H1 (cell line): ENCODE data around the gene CMPK2. TPM values are rescaled to one million over a fixed set of nuclear protein-coding genes. Genes with fewer than 3 reads are reported as not detected.

Experiments used
- CTCF ChIA-PET: fragments of 300-600 bp; sonication (Branson Sonifier 250); formaldehyde crosslinking; loops from one replicate; lab custom pipeline; 2021; ENCODE audit not compliant: partially characterized antibody; lab: Charles Lee
- POLR2A ChIA-PET: fragments of 300-600 bp; sonication (Branson Sonifier 250); formaldehyde crosslinking; loops from one replicate; lab custom pipeline; 2021; ENCODE audit warnings: inconsistent platforms; ENCODE audit not compliant: partially characterized antibody; lab: Charles Lee
- DNase-seq, 2 experiments: peaks; one replicate each; pipeline versions ENCODE4 v3.0.0 to v3.0.0-alpha.2; 2010 to 2022; ENCODE audit warnings: low spot score in 2 of 2, low read depth in 1 of 2, mixed read lengths in 1 of 2
- FAIRE-seq: peaks from 2 replicates; lab custom pipeline; 2011; peaks lifted over from hg19 to GRCh38; lab: Jason Lieb, UNC
- H2AFZ ChIP-seq: 2 replicates; pipeline ENCODE4 v1.8.1; 2012; ENCODE audit warnings: low read length, inconsistent platforms
- H2AK5ac ChIP-seq: 2 replicates; pipeline ENCODE4 v1.6.1; 2013; ENCODE audit warnings: low read depth, low read length
- H2BK120ac ChIP-seq: replicated peaks from 2 replicates; pipeline ENCODE3; 2013; ENCODE audit warnings: low read depth, low read length, inconsistent platforms
- H2BK12ac ChIP-seq: 2 replicates; pipeline ENCODE4 v1.6.1; 2013; ENCODE audit warnings: low read depth, low read length
- H2BK15ac ChIP-seq: 2 replicates; pipeline ENCODE4 v1.6.1; 2013; ENCODE audit warnings: low read length
- H2BK20ac ChIP-seq: 2 replicates; pipeline ENCODE4 v1.6.1; 2013; ENCODE audit warnings: low read length
- H2BK5ac ChIP-seq: 2 replicates; pipeline ENCODE4 v1.6.1; 2013; ENCODE audit warnings: low read depth, low read length
- H3K14ac ChIP-seq: 2 replicates; pipeline ENCODE4 v1.6.1; 2013; ENCODE audit warnings: inconsistent platforms; ENCODE audit not compliant: insufficient read length
- H3K18ac ChIP-seq: 2 replicates; pipeline ENCODE4 v1.6.1; 2013; ENCODE audit warnings: low read length; ENCODE audit errors: extremely low read depth
- H3K23ac ChIP-seq: 2 replicates; pipeline ENCODE4 v1.6.1; 2013; ENCODE audit warnings: inconsistent platforms; ENCODE audit not compliant: insufficient read length
- H3K23me2 ChIP-seq: 2 replicates; pipeline ENCODE4 v1.6.1; 2013; ENCODE audit warnings: low read depth, low read length
- H3K27ac ChIP-seq: 2 replicates; pipeline ENCODE4 v1.6.1; 2011; ENCODE audit warnings: low read depth, low read length, inconsistent platforms
- H3K27me3 ChIP-seq, 4 experiments: replicated peaks in 1 of 4; 1 replicate in 1 of 4; 2 replicates in 3 of 4; pipeline versions ENCODE4 v1.6.1 to v1.8.1; 2011 to 2013; ENCODE audit warnings: low read length in 3 of 4, mild to moderate bottlenecking in 3 of 4, inconsistent platforms in 2 of 4, mixed read lengths in 2 of 4, moderate library complexity in 1 of 4; ENCODE audit not compliant: control insufficient read depth in 3 of 4, insufficient read depth in 3 of 4; ENCODE audit errors: extremely low read depth in 1 of 4
- H3K36me3 ChIP-seq, 4 experiments: 2 replicates each; pipeline versions ENCODE4 v1.6.1 to v1.8.1; 2011 to 2013; ENCODE audit warnings: mild to moderate bottlenecking in 4 of 4, low read length in 3 of 4, moderate library complexity in 2 of 4, control low read depth in 1 of 4, inconsistent platforms in 1 of 4; ENCODE audit not compliant: insufficient read depth in 4 of 4, control insufficient read depth in 2 of 4
- H3K4ac ChIP-seq: replicated peaks from 2 replicates; pipeline ENCODE3; 2013; ENCODE audit warnings: low read length, low read depth, mixed read lengths, inconsistent platforms; ENCODE audit not compliant: insufficient read length
- H3K4me1 ChIP-seq, 4 experiments: replicated peaks in 1 of 4; 1 replicate in 1 of 4; 2 replicates in 3 of 4; pipeline versions ENCODE4 v1.6.1 to v1.8.1; 2011 to 2013; ENCODE audit warnings: low read length in 3 of 4, inconsistent platforms in 2 of 4, mixed read lengths in 1 of 4; ENCODE audit not compliant: insufficient read depth in 4 of 4, control insufficient read depth in 3 of 4
- H3K4me2 ChIP-seq, 2 experiments: 2 replicates each; pipeline versions ENCODE4 v1.6.1 to v1.8.1; 2011 to 2013; ENCODE audit warnings: low read depth in 2 of 2, low read length in 2 of 2, control low read depth in 1 of 2, inconsistent platforms in 1 of 2, mild to moderate bottlenecking in 1 of 2; ENCODE audit not compliant: insufficient read depth in 1 of 2
- H3K4me3 ChIP-seq, 4 experiments: fragments of 200-600, 300-600 bp in 1 of 4; sonication (generic), shearing (Covaris generic), sonication (Bioruptor Twin) in 1 of 4; 2 replicates each; pipeline versions ENCODE4 v1.5.1 to v1.8.1; 2011 to 2016; ENCODE audit warnings: low read length in 4 of 4, low read depth in 3 of 4, control low read depth in 2 of 4, inconsistent platforms in 2 of 4, mild to moderate bottlenecking in 2 of 4, mixed read lengths in 1 of 4, moderate library complexity in 1 of 4; ENCODE audit not compliant: insufficient read depth in 2 of 4; ENCODE audit errors: extremely low read depth in 1 of 4
- H3K56ac ChIP-seq: replicated peaks from 2 replicates; pipeline ENCODE3; 2013; ENCODE audit warnings: low read depth, mild to moderate bottlenecking, mixed read lengths, low read length, inconsistent platforms; ENCODE audit not compliant: insufficient read length
- H3K79me1 ChIP-seq: 2 replicates; pipeline ENCODE4 v1.6.1; 2013; ENCODE audit warnings: low read depth, low read length, control low read depth
- H3K79me2 ChIP-seq, 2 experiments: 2 replicates each; pipeline versions ENCODE4 v1.6.1 to v1.8.1; 2012 to 2013; ENCODE audit warnings: low read length in 2 of 2, mild to moderate bottlenecking in 2 of 2, inconsistent platforms in 1 of 2; ENCODE audit not compliant: insufficient read depth in 2 of 2, control insufficient read depth in 1 of 2
- H3K9ac ChIP-seq, 4 experiments: replicated peaks in 1 of 4; 1 replicate in 1 of 4; 2 replicates in 3 of 4; pipeline versions ENCODE4 v1.6.1 to v1.8.1; 2011 to 2013; ENCODE audit warnings: low read depth in 3 of 4, low read length in 3 of 4, control low read depth in 2 of 4, mild to moderate bottlenecking in 2 of 4, moderate library complexity in 2 of 4, inconsistent platforms in 1 of 4; ENCODE audit errors: extremely low read depth in 1 of 4
- H3K9me3 ChIP-seq, 2 experiments: 2 replicates each; pipeline versions ENCODE4 v1.6.1 to v1.8.1; 2012 to 2013; ENCODE audit warnings: mild to moderate bottlenecking in 2 of 2, moderate library complexity in 2 of 2, control low read depth in 1 of 2, inconsistent platforms in 1 of 2, low read depth in 1 of 2, low read length in 1 of 2, mixed read lengths in 1 of 2; ENCODE audit not compliant: insufficient read depth in 2 of 2
- H4K20me1 ChIP-seq, 2 experiments: replicated peaks in 1 of 2; 2 replicates each; pipeline versions ENCODE3 to v1.8.1; 2011 to 2013; ENCODE audit warnings: inconsistent platforms in 2 of 2, low read length in 2 of 2, mild to moderate bottlenecking in 1 of 2; ENCODE audit not compliant: insufficient read depth in 2 of 2, control insufficient read depth in 1 of 2
- H4K5ac ChIP-seq: 2 replicates; pipeline ENCODE4 v1.6.1; 2013; ENCODE audit warnings: low read length, low read depth, mixed read lengths, inconsistent platforms; ENCODE audit not compliant: insufficient read length
- H4K8ac ChIP-seq: 2 replicates; pipeline ENCODE4 v1.8.0; 2013; ENCODE audit warnings: mild to moderate bottlenecking, moderate library complexity, low read length, inconsistent platforms; ENCODE audit not compliant: insufficient read depth; ENCODE audit errors: extremely low read depth
- H4K91ac ChIP-seq: replicated peaks from 2 replicates; pipeline ENCODE3; 2013; ENCODE audit warnings: low read length, mixed read lengths, inconsistent platforms; ENCODE audit not compliant: insufficient read length
- CREB1 ChIP-seq: IDR thresholded peaks from 2 replicates; pipeline ENCODE4 v1.6.1; 2012; ENCODE audit warnings: inconsistent platforms
- E2F6 ChIP-seq: IDR thresholded peaks from 2 replicates; pipeline ENCODE4 v1.6.1; 2012; ENCODE audit warnings: inconsistent platforms
- HDAC6 ChIP-seq: IDR thresholded peaks from one replicate; pipeline ENCODE4 v1.7.1; 2012; ENCODE audit warnings: low read depth, mild to moderate bottlenecking, inconsistent platforms, low read length, moderate library complexity
- KDM5A ChIP-seq: fragments of 200-600 bp; IDR thresholded peaks from 2 replicates; pipeline ENCODE4 v1.7.1; 2012; ENCODE audit warnings: mild to moderate bottlenecking, low read length, inconsistent platforms, mixed read lengths
- TAF7 ChIP-seq: optimal IDR thresholded peaks from 2 replicates; pipeline ENCODE3; 2011; ENCODE audit warnings: low read depth, mild to moderate bottlenecking, inconsistent platforms, low read length, moderate library complexity, borderline replicate concordance
- polyA plus RNA-seq, 7 experiments: library from polyadenylated mRNA; depleted of rRNA in 3 of 7; stranded (reverse) in 5 of 7; unstranded in 2 of 7; fragments of >200 nt in 5 of 7; fragments of 200-250 nt in 2 of 7; gene quantifications; 1 replicate in 5 of 7; 2 replicates in 1 of 7; 4 replicates in 1 of 7; pipeline versions ENCODE4 v1.2.1 to v1.2.3, GENCODE V29; 2011 to 2013; ENCODE audit warnings: missing spikeins in 2 of 7, mixed read lengths in 2 of 7
- total RNA-seq: library from RNA; stranded (reverse); fragmentation: NEBNext Ultra II Directional; extraction: Animal tissue kit (Norgen Biotek cat#: 25700); gene quantifications from 2 replicates; pipeline ENCODE4 v1.2.1, GENCODE V29; 2021
- TF ChIP-seq, protein P1 (sequence below): IDR thresholded peaks from 2 replicates; pipeline ENCODE4 v1.6.1; 2012; ENCODE audit warnings: inconsistent platforms
- TF ChIP-seq, protein P2 (sequence below): IDR thresholded peaks from 2 replicates; pipeline ENCODE4 v1.6.1; 2011; ENCODE audit warnings: low read length, improper control_type of control experiment

CMPK2 gene
- total and polyA plus RNA-seq, 2 of the 8 experiments (the other 6 are each of a cell fraction or from before 2014, with no cell fraction given): 0.28 to 0.53 TPM

- Histone ChIP-seq H2BK12ac (no peak overlapping the region), H2AK5ac (no peak overlapping the region), H3K4me3 (no peak overlapping the region), H4K20me1 (no peaks in the 10 kb centered on the region), H3K56ac (no peak overlapping the region), H3K4me1 (no peaks in the 10 kb centered on the region), H2BK15ac (no peak overlapping the region), H3K79me1 (no peaks in the 10 kb centered on the region), H2BK5ac (no peak overlapping the region), H3K23ac (no peak overlapping the region), H2BK20ac (no peak overlapping the region), H4K5ac (no peak overlapping the region), H4K91ac (no peak overlapping the region), H3K18ac (no peak overlapping the region), H3K79me2 (no peaks in the 10 kb centered on the region), H3K36me3 (no peaks in the 10 kb centered on the region; a peak in 1 of 8 replicates), H2AFZ (no peak overlapping the region), H2BK120ac (no peak overlapping the region), H3K4me2 (no peak overlapping the region), H3K23me2 (no peaks in the 10 kb centered on the region), H3K27ac (no peak overlapping the region), H3K27me3 (no peaks in the 10 kb centered on the region), H3K14ac (no peak overlapping the region), H4K8ac (no peak overlapping the region), H3K4ac (no peak overlapping the region), H3K9ac (no peak overlapping the region), H3K9me3 (peaks cover 22 to 24% of the 10 kb centered on the region in 2 experiments)
- FAIRE-seq: no peak
- DNase-seq: no peak
- POLR2A ChIA-PET: no interaction called here
- CTCF ChIA-PET: no interaction called here
- TF ChIP-seq, protein P1, sequence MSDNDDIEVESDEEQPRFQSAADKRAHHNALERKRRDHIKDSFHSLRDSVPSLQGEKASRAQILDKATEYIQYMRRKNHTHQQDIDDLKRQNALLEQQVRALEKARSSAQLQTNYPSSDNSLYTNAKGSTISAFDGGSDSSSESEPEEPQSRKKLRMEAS: no peak
- TF ChIP-seq E2F6 (no peak), CREB1 (no peak), HDAC6 (no peak), KDM5A (no peak), TAF7 (no peak)
- TF ChIP-seq, protein P2, sequence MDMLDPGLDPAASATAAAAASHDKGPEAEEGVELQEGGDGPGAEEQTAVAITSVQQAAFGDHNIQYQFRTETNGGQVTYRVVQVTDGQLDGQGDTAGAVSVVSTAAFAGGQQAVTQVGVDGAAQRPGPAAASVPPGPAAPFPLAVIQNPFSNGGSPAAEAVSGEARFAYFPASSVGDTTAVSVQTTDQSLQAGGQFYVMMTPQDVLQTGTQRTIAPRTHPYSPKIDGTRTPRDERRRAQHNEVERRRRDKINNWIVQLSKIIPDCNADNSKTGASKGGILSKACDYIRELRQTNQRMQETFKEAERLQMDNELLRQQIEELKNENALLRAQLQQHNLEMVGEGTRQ: no peak
Measured at GRCh38 chr2:6835467-6835866, 30.2 kb downstream of the CMPK2 start.
